Measurements from ENCODE around the gene DPH6.
"Not testable (repeated sequence)": the region's sequence is repeated elsewhere in the genome, so short reads cannot be mapped to it uniquely, and the experiment has no call there.

Gene DPH6

DNA sequence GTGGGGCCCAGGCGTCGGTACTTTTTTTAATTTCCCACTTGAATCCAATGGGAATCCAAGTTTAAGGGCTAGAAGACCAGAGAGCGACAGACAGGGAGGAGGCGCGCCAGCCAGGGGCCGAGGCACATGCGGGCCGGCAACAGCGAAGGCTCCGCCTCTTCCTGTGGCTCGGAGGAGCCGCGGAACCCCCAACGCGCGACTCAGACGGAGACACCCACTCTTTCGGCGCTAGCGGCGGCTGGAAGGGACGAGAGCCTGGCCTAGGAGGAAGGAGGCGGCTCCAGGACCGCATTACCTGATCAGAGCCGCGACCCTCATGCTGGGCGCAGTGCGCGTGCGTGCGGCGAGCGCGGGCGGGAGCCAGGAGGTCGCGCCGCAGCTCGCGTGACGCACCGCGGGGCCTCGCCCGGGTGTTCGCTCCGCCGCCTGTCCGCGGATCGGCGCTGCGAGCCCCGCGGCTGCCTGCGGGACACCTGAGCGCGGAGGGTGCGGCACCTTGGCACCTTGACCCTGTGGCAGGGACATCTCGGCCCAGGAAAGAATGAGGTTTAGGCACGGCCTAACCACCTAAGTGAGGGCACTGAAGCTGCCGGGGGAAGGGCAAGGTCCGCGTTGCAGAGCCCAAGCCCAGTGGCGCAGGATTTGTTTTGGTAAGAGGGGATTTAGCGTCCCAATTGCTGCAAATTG lies at the start of gene DPH6:
Gene DPH6, minus strand, starts transcription at position 342 of the 687 bp plus-strand sequence. Its CDS starts 24 bp downstream, at position 318.
- DNase-seq (ENCODE audit: low read depth in 2 of 2), result peak; percentile 74 to 75

DNA sequence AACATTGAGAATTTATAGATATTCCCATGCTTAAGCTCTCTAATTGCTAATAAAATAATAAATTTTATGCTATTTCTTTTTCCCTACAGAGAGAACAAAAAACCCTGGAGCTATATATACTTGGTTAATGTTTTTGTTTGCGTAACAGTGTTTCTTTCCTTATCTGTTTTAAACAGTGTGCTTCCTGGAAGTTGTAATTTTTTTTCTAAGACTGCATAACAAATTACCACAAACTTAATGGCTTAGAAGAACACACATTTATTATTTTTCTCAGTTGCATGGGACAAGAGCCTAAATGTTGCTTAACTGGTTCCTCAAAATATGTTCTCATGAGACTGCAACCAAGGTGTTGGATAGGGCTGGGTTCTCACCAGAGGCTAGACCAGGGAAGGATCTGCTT lies 49.7 kb upstream of the DPH6 start:
- DNase-seq (ENCODE audit: low read depth in 2 of 2), result no peak

DNA sequence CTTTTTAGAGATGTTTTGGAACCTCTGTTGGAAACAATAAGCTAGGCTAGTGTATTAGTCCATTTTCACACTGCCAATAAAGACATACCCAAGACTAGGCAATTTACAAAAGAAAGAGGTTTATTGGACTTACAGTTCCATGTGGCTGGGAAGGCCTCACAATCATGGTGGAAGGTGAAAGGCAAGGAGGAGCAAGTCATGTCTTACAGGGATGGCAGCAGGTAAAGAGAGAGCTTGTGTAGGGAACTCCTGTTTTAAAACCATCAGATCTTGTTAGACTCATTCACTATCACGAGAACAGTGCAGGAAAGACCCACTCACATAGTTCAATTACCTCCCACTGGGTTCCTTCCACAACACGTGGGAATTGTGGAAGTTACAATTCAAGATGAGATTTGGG lies 46.0 kb upstream of the DPH6 start:
- not testable (repeated sequence) for DNase-seq (ENCODE audit: low read depth in 2 of 2)

DNA sequence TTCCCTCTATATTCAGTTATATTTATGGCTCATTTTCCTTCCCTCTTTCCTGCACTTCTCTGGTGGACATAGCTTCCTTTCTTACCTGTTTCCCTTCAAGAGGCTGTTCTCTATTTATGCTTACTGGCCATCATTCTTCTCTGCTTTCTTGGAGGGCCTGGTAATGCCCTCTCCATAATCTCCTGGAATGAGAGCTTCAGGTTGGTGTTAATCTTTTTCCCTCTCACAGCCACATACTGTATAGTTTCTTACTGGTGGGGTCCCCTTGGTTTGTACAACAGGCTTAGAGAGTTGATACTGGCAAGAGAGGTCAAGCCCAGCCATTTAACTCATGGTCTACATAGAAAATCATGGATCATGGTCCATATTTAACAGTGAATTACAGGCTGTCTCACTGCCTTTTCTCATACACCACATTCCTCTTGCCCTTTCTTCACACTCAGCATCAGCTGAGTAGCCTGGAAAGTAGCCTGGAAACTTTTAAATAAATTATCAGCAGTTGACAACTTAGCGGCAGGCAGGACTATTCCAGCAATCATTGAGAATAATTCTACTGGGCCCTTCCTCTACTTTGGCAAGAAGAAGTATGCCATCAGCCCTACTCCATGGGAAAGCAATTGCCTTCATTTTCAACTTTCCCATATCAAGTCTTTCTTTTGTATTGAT lies 38.0 kb upstream of the DPH6 start:
- no peak for DNase-seq (ENCODE audit: low read depth in 2 of 2)

- no peak for DNase-seq (ENCODE audit: low read depth in 2 of 2)
Measured at GRCh38 chr15:35580606-35581005, 34.6 kb upstream of the DPH6 start.

- DNase-seq (ENCODE audit: low read depth in 2 of 2), result no peak
Measured at GRCh38 chr15:35567392-35567791, 21.4 kb upstream of the DPH6 start.

DNA sequence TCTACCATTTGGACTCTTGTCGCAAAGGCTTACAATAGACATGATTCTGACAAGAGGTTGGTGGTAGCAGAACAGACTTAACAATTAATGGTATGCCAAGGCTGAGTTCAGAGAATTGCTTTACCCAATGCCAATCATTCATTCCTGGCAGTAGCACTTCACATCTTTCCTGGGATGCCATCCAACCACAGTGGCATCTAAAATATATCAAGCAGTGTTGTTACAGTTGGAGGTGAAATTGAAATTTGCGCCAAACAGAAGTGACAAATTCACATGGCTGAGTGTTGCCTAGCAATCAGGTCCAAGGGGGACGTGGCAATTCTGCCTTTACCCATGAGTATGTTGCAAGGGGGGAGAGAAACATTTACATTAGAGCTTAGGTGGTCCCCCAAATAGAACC lies 21.0 kb upstream of the DPH6 start:
- DNase-seq (ENCODE audit: low read depth in 2 of 2), result no peak

- DNase-seq (ENCODE audit: low read depth in 2 of 2), result no peak
Measured at GRCh38 chr15:35565901-35566300, 19.9 kb upstream of the DPH6 start.

- DNase-seq (ENCODE audit: low read depth in 2 of 2), result no peak
Measured at GRCh38 chr15:35562641-35563040, 16.7 kb upstream of the DPH6 start.

DNA sequence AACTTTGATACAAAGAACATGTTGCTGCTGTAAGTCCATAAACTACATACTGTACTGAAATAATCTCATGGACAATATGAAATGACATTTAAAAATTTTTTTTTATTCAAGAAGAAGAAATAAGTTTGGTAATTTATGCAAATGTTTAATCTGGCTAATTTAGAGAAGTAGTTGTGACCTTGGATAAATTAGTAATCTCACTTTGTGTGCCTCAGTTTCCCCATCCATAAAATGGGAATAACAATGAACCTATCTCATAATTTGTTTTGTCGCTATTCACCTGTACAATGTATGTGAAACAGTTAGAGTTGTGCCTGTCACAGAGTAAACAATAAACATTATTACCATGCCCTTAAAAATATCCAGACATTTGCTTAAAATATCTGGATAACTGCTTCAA lies 15.3 kb upstream of the DPH6 start:
- no peak for DNase-seq (ENCODE audit: low read depth in 2 of 2)

DNA sequence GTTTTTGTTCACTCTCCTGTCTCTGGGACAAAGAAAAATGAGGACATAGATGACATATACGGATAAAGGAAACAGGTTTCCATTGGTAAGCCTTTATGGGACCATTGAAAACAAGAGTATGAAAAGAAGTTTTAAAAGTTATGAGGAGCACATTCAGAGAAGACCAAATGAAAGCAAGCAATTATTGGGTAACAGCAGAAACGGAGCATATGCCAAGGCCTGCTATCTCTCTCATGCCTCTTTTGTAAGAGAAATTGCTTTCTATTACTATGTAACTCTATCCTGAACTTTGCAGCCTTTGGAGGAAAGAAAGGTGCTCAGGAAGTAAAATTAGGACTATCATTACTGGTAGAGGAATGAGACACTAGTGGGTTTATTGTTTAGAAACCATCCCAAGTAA lies 14.9 kb upstream of the DPH6 start:
- DNase-seq (ENCODE audit: low read depth in 2 of 2), result no peak

DNA sequence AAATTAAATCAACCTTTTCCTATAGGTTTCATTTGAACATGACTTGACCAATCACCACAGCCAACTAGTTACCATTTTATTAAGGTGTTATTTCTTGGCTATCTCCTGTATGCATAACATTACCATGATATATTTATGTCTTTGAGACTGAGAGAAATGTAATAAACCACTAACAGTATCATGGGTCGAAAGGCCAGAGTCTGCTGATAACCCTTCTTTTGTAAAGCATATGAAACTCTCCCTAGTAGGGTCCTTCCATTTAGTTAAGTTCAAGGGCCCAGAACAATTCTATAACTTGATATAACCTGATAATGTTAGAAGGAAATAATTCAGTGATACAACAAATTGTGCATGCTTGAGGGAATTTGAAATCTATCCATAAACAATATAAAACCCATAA lies 14.3 kb upstream of the DPH6 start:
- no peak for DNase-seq (ENCODE audit: low read depth in 2 of 2)

DNA sequence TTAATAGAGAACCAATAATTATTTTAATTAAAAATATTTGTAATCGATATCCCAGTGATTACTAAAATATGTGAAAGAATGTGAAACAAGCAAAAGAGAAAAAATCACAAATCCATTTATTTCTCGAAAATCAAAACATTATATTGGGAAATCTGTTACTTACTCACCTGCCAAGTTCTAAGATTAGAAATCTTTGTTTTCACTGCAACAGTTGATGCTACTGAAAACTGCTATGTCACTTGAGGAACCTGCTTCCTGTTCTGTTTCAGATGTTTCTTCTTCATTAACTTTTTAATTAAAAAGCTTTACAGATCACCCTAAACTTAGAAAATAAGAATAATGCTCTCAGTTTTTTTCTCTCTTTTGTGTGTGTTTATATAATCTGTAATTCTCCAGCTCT lies 13.7 kb upstream of the DPH6 start:
- no peak for DNase-seq (ENCODE audit: low read depth in 2 of 2)

DNA sequence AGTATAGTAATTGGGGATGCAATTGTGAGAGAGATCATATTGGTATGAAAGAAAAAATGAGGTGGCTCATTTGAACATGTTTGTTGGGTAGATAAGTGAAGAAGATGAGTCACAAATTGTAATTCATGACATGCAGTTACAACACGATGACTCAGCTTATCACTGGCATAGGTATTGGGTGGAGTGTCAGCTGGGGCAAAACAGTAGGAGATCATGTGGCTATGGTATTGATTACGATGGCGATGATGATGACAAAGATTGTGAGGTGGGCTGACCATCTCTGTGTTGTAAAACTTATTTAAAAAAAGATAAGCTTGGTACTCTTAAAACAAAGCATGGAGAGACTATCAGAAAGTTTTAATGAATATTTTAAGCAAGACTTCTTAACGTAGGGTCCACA lies 11.6 kb upstream of the DPH6 start:
- DNase-seq (ENCODE audit: low read depth in 2 of 2), result no peak

DNA sequence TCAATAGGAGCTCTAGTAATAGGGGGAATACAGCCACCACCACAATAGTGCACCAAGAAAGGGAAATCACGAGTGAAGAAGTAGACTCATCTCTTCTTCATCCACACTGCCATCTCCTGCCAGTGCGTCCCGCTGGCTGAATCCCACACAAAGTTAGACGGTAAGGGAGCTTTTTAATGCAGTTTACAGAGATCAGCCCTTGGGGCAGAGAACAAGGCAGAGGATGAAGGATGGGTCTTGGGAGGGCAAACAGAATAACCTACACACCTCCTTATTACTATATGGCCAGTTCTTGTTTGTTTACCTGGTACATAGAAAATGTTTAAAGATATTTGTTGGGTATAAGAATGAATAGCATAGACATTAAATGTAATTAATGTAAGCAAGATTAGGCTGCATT lies 11.0 kb upstream of the DPH6 start:
- DNase-seq (ENCODE audit: low read depth in 2 of 2), result no peak

DNA sequence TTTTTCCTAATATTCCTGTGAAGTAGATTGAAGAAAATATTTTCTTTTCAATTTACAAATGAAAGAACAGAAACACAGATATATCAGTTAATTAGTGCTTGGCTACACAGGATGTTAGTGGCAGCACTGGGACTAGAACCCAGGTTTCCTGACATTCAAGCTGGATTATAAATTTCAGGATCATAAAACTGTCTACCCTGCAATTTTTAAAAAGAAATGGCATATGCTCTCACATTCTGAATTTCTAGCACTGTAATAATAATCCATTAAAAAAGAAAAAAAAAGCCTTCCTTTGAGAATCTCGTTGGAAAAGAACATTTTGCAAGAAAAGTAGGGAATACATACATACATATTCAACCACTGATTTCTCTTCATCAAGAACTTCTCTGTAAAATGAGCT lies 9.3 kb upstream of the DPH6 start:
- DNase-seq (ENCODE audit: low read depth in 2 of 2), result no peak

GRCh38 chr15:35550957-35551356 lies 5.0 kb upstream of the DPH6 start:
- DNase-seq (ENCODE audit: low read depth in 2 of 2), result no peak

- no peak for DNase-seq (ENCODE audit: low read depth in 2 of 2)
Measured at GRCh38 chr15:35549567-35549966, 3.6 kb upstream of the DPH6 start.

- no peak for DNase-seq (ENCODE audit: low read depth in 2 of 2)
Measured at GRCh38 chr15:35548435-35548834, 2.5 kb upstream of the DPH6 start.

GRCh38 chr15:35547775-35548364 lies 1.9 kb upstream of the DPH6 start:
- DNase-seq (ENCODE audit: low read depth in 2 of 2), result no peak

DNA sequence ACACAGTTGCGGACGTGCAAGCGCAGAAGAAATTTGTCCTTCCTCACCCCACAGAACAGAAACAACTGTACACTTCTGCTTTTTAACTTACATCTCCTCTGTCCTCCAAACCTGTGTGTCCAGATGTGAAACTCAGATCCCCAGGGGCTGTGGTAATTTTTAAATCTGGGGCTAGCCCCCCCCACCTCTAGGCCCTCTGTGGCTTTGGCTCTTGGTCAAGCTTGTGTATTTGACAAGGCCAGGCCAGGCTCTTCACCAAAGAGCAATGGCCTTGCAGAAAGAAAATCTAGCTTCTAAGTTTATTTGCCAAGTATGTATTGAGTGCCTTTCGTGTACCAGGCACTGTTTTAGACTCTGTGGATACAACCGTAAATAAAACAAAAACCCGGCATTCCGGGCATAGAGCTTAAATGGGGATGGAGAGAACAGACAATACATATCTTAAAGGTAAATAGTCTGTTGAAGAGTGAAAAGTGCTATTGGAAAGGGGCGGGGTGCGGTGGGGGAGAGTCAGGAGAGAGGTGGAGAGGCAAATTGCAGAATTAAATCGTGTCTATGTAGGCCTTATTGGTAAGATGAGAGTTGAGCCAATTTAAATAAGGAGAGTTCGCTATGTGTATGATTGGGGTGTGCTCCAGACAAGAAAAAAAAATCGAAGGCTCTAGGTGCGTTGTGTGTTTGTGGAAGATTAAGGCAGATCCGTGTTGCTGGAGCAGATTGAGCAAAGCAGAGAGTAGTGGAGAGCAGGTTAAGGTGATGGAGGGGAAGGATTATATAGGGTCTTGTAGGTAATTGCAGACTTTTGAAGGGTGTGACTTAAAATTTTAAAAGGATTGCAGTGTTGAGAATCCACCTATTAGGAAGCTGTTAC lies 781 bp upstream of the DPH6 start:
- no peak for DNase-seq (ENCODE audit: low read depth in 2 of 2)

- DNase-seq (ENCODE audit: low read depth in 2 of 2), result peak in 1 of 2 experiments; percentile 4
Measured at GRCh38 chr15:35545316-35545823, 595 bp downstream of the DPH6 start.

Measured in stimulated activated CD4-positive, alpha-beta T cell treated with anti-CD3 and anti-CD28 coated beads, Interleukin-12 subunit alpha, Interleukin-12 subunit beta, amount 100 ng/mL, for 24 hours (primary cell).